GM23338 (cell line): Measurements from ENCODE around the gene RORB. TPM values are rescaled to one million over a fixed set of nuclear protein-coding genes. Genes with fewer than 3 reads are reported as not detected.

Source experiments
- ATAC-seq: fragments of 200-7000 bp; cut with Tn5 transposase; 3 replicates; pipeline ENCODE4 v1.9.1; 2020
- DNase-seq: peaks from one replicate; pipeline ENCODE4 v3.0.0-alpha.2; 2015; ENCODE audit warnings: low spot score
- H2AFZ ChIP-seq: fragments of 200-600 bp; sonication (generic); 2 replicates; pipeline ENCODE4 v1.8.0; 2016; ENCODE audit warnings: antibody characterized with exemption, mild to moderate bottlenecking, moderate library complexity
- H3F3A ChIP-seq: fragments of 200-600 bp; sonication (generic); replicated peaks from 2 replicates; pipeline ENCODE4 v1.8.0; 2017; ENCODE audit warnings: antibody characterized with exemption, mixed run types, low read depth
- H3K27ac ChIP-seq: fragments of 200-600 bp; sonication (generic); 2 replicates; pipeline ENCODE4 v1.6.1; 2016; ENCODE audit warnings: low read depth
- H3K27me3 ChIP-seq: fragments of 200-600 bp; sonication (generic); 2 replicates; pipeline ENCODE4 v1.8.0; 2016; ENCODE audit warnings: mild to moderate bottlenecking, mixed run types, moderate library complexity; ENCODE audit not compliant: insufficient read depth
- H3K36me3 ChIP-seq: fragments of 200-600 bp; sonication (generic); 2 replicates; pipeline ENCODE4 v1.8.0; 2016; ENCODE audit warnings: mild to moderate bottlenecking; ENCODE audit not compliant: insufficient read depth
- H3K4me1 ChIP-seq: fragments of 200-600 bp; sonication (generic); 2 replicates; pipeline ENCODE4 v1.8.0; 2016; ENCODE audit warnings: mild to moderate bottlenecking, moderate library complexity; ENCODE audit not compliant: insufficient read depth
- H3K4me2 ChIP-seq: fragments of 200-600 bp; sonication (generic); 2 replicates; pipeline ENCODE4 v1.7.1; 2017; ENCODE audit warnings: mixed run types
- H3K4me3 ChIP-seq: fragments of 200-600 bp; sonication (generic); 2 replicates; pipeline ENCODE4 v1.6.1; 2016; ENCODE audit warnings: mixed run types
- H3K79me2 ChIP-seq: fragments of 200-600 bp; sonication (generic); replicated peaks from 2 replicates; pipeline ENCODE4 v1.8.0; 2017; ENCODE audit warnings: mild to moderate bottlenecking; ENCODE audit not compliant: insufficient read depth
- H3K9me2 ChIP-seq: fragments of 200-600 bp; sonication (generic); 2 replicates; pipeline ENCODE4 v1.8.0; 2017; ENCODE audit not compliant: insufficient read depth
- H4K20me1 ChIP-seq: fragments of 200-600 bp; sonication (generic); replicated peaks from 2 replicates; pipeline ENCODE4 v1.8.0; 2017; ENCODE audit warnings: mild to moderate bottlenecking; ENCODE audit not compliant: insufficient read depth
- H3K27ac Mint-ChIP-seq: 2 replicates; pipeline ENCODE4 v1.8.0; 2020; ENCODE audit warnings: inconsistent platforms, mild to moderate bottlenecking, moderate library complexity, mixed read lengths
- H3K27me3 Mint-ChIP-seq: 3 replicates; pipeline ENCODE4 v1.8.0; 2022; ENCODE audit warnings: low read depth, mild to moderate bottlenecking, moderate library complexity, mixed read lengths, inconsistent platforms; ENCODE audit not compliant: insufficient read depth, poor library complexity
- H3K36me3 Mint-ChIP-seq: 3 replicates; pipeline ENCODE4 v1.8.0; 2021; ENCODE audit warnings: low read depth, mild to moderate bottlenecking, inconsistent platforms, moderate library complexity, mixed read lengths
- H3K4me1 Mint-ChIP-seq: 3 replicates; pipeline ENCODE4 v1.8.0; 2020; ENCODE audit warnings: mild to moderate bottlenecking, inconsistent platforms, mixed read lengths
- H3K4me3 Mint-ChIP-seq: 3 replicates; pipeline ENCODE4 v1.8.0; 2021; ENCODE audit warnings: moderate library complexity, mild to moderate bottlenecking, inconsistent platforms, mixed read lengths
- H3K9me3 Mint-ChIP-seq: 3 replicates; pipeline ENCODE4 v1.8.0; 2020; ENCODE audit warnings: moderate library complexity, mild to moderate bottlenecking, inconsistent platforms, mixed read lengths
- CREB1 ChIP-seq: fragments of 250-450 bp; sonication (Bioruptor Pico); IDR thresholded peaks from 2 replicates; pipeline ENCODE4 v1.5.0; 2020; ENCODE audit warnings: low read depth, mild to moderate bottlenecking, moderate library complexity
- EZH2phosphoT487 ChIP-seq: fragments of 200-600 bp; sonication (generic); IDR thresholded peaks from one replicate; pipeline ENCODE4 v1.8.1; 2018; ENCODE audit warnings: antibody characterized with exemption; ENCODE audit not compliant: unreplicated experiment
- JUNB ChIP-seq: IDR thresholded peaks from one replicate; pipeline ENCODE4 v1.6.1; 2016; ENCODE audit warnings: antibody characterized with exemption; ENCODE audit not compliant: unreplicated experiment
- NANOG ChIP-seq: IDR thresholded peaks from 2 replicates; pipeline ENCODE4 v1.6.1; 2016; ENCODE audit warnings: antibody characterized with exemption, borderline replicate concordance
- POLR2AphosphoS5 ChIP-seq: IDR thresholded peaks from 2 replicates; pipeline ENCODE4 v1.6.1; 2016; ENCODE audit warnings: antibody characterized with exemption, low read depth
- STAT1 ChIP-seq: IDR thresholded peaks from one replicate; pipeline ENCODE4 v1.6.1; 2016; ENCODE audit warnings: antibody characterized with exemption; ENCODE audit not compliant: unreplicated experiment
- ZNF114 ChIP-seq: fragments of 250-450 bp; sonication (Bioruptor Pico); IDR thresholded peaks from 2 replicates; pipeline ENCODE4 v1.5.0; 2020; ENCODE audit warnings: mild to moderate bottlenecking, moderate library complexity
- polyA plus RNA-seq: library from polyadenylated mRNA; unstranded; fragments of >200 nt; fragmentation: Nextera tagmentation; extraction: Ambion mirVana; gene quantifications from 2 replicates; pipeline ENCODE4 v1.2.1, GENCODE V29; 2016
- total RNA-seq: library from RNA; depleted of rRNA; stranded (reverse); fragments of >200 nt; shearing (Covaris generic); gene quantifications from 2 replicates; pipeline ENCODE4 v1.2.3, GENCODE V29; 2014
- TF ChIP-seq, protein P1 (sequence below): fragments of 250-450 bp; sonication (Bioruptor Pico); IDR thresholded peaks from 2 replicates; pipeline ENCODE4 v1.5.0; 2020; ENCODE audit warnings: mild to moderate bottlenecking, moderate library complexity
- TF ChIP-seq, protein P2 (sequence below): IDR thresholded peaks from one replicate; pipeline ENCODE4 v1.6.1; 2018; ENCODE audit warnings: antibody characterized with exemption; ENCODE audit not compliant: unreplicated experiment
- TF ChIP-seq, protein P3 (sequence below): IDR thresholded peaks from 2 replicates; pipeline ENCODE4 v1.6.1; 2016; ENCODE audit warnings: antibody characterized with exemption

Gene RORB
- total and polyA plus RNA-seq, 2 experiments from 2014 or later = 1.2 to 4.5 TPM

DNA sequence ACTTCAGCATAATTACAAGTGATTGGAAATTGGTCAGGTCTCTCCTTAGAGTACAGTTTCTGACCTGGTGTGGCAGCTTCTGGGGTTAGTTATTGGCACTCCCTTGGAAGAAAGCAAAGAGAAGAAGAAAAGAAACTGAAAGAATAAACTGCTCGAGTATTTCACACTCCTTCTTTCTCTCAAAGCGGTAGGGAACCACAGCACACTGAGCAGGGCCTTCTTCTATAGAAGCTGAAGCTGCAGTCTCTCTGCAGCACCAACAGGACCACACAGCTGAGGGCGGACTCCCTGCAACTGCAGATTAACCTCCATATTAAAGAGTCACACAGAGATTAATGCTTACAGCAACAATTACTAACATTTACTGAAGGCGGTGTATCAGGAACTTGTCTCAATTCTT lies 238.6 kb downstream of the RORB start (continued):
- TF ChIP-seq, protein P1, sequence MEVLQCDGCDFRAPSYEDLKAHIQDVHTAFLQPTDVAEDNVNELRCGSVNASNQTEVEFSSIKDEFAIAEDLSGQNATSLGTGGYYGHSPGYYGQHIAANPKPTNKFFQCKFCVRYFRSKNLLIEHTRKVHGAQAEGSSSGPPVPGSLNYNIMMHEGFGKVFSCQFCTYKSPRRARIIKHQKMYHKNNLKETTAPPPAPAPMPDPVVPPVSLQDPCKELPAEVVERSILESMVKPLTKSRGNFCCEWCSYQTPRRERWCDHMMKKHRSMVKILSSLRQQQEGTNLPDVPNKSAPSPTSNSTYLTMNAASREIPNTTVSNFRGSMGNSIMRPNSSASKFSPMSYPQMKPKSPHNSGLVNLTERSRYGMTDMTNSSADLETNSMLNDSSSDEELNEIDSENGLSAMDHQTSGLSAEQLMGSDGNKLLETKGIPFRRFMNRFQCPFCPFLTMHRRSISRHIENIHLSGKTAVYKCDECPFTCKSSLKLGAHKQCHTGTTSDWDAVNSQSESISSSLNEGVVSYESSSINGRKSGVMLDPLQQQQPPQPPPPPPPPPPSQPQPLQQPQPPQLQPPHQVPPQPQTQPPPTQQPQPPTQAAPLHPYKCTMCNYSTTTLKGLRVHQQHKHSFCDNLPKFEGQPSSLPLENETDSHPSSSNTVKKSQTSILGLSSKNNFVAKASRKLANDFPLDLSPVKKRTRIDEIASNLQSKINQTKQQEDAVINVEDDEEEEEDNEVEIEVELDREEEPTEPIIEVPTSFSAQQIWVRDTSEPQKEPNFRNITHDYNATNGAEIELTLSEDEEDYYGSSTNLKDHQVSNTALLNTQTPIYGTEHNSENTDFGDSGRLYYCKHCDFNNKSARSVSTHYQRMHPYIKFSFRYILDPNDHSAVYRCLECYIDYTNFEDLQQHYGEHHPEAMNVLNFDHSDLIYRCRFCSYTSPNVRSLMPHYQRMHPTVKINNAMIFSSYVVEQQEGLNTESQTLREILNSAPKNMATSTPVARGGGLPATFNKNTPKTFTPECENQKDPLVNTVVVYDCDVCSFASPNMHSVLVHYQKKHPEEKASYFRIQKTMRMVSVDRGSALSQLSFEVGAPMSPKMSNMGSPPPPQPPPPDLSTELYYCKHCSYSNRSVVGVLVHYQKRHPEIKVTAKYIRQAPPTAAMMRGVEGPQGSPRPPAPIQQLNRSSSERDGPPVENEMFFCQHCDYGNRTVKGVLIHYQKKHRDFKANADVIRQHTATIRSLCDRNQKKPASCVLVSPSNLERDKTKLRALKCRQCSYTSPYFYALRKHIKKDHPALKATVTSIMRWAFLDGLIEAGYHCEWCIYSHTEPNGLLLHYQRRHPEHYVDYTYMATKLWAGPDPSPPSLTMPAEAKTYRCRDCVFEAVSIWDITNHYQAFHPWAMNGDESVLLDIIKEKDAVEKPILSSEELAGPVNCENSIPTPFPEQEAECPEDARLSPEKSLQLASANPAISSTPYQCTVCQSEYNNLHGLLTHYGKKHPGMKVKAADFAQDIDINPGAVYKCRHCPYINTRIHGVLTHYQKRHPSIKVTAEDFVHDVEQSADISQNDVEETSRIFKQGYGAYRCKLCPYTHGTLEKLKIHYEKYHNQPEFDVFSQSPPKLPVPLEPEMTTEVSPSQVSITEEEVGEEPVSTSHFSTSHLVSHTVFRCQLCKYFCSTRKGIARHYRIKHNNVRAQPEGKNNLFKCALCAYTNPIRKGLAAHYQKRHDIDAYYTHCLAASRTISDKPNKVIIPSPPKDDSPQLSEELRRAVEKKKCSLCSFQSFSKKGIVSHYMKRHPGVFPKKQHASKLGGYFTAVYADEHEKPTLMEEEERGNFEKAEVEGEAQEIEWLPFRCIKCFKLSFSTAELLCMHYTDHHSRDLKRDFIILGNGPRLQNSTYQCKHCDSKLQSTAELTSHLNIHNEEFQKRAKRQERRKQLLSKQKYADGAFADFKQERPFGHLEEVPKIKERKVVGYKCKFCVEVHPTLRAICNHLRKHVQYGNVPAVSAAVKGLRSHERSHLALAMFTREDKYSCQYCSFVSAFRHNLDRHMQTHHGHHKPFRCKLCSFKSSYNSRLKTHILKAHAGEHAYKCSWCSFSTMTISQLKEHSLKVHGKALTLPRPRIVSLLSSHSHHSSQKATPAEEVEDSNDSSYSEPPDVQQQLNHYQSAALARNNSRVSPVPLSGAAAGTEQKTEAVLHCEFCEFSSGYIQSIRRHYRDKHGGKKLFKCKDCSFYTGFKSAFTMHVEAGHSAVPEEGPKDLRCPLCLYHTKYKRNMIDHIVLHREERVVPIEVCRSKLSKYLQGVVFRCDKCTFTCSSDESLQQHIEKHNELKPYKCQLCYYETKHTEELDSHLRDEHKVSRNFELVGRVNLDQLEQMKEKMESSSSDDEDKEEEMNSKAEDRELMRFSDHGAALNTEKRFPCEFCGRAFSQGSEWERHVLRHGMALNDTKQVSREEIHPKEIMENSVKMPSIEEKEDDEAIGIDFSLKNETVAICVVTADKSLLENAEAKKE = no peak
- TF ChIP-seq NANOG = no peak
- TF ChIP-seq EZH2phosphoT487 = no peak
- TF ChIP-seq, protein P2, sequence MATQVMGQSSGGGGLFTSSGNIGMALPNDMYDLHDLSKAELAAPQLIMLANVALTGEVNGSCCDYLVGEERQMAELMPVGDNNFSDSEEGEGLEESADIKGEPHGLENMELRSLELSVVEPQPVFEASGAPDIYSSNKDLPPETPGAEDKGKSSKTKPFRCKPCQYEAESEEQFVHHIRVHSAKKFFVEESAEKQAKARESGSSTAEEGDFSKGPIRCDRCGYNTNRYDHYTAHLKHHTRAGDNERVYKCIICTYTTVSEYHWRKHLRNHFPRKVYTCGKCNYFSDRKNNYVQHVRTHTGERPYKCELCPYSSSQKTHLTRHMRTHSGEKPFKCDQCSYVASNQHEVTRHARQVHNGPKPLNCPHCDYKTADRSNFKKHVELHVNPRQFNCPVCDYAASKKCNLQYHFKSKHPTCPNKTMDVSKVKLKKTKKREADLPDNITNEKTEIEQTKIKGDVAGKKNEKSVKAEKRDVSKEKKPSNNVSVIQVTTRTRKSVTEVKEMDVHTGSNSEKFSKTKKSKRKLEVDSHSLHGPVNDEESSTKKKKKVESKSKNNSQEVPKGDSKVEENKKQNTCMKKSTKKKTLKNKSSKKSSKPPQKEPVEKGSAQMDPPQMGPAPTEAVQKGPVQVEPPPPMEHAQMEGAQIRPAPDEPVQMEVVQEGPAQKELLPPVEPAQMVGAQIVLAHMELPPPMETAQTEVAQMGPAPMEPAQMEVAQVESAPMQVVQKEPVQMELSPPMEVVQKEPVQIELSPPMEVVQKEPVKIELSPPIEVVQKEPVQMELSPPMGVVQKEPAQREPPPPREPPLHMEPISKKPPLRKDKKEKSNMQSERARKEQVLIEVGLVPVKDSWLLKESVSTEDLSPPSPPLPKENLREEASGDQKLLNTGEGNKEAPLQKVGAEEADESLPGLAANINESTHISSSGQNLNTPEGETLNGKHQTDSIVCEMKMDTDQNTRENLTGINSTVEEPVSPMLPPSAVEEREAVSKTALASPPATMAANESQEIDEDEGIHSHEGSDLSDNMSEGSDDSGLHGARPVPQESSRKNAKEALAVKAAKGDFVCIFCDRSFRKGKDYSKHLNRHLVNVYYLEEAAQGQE = no peak
- TF ChIP-seq POLR2AphosphoS5 = no peak
- no peak for TF ChIP-seq CREB1

DNA sequence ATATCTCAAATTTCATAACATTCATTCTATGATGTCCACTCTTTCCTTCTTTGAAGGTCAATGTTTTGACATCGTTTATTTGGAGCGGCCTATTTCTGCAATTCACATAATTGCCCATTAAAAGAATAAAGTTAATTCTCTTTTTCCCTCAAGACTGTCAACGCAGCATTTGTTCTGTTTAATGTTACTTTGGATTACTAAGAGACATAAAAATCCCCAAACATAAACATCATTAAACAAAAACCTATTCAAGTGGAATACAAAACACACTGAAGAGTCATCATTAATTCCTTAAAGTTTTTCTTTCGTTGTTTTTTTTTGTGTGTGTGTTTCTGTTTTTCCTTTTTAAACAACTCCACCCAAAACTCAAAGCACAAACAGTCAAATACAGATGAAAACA lies 239.5 kb downstream of the RORB start:
- no peaks in the 10 kb centered on the region for H3F3A ChIP-seq
- H3K79me2 ChIP-seq = no peaks in the 10 kb centered on the region
- Mint-ChIP-seq H3K27me3 (no peaks in the 10 kb centered on the region), H3K27ac (no peak overlapping the region), H3K36me3 (no peaks in the 10 kb centered on the region), H3K4me3 (no peak overlapping the region), H3K9me3 (no peaks in the 10 kb centered on the region), H3K4me1 (peaks cover 9% of the 10 kb centered on the region; the same call in 2 of the 3 replicates)
- no peak overlapping the region for H3K4me2 ChIP-seq
- no peaks in the 10 kb centered on the region for H4K20me1 ChIP-seq
- H3K9me2 ChIP-seq = no peaks in the 10 kb centered on the region
- no peaks in the 10 kb centered on the region for H3K36me3 ChIP-seq
- no peak for DNase-seq
- no peak overlapping the region for H2AFZ ChIP-seq
- H3K4me3 ChIP-seq = no peak overlapping the region
- TF ChIP-seq CREB1 (no peak), STAT1 (no peak), NANOG (no peak), ZNF114 (CRISPR knock-in tag) (no peak), JUNB (no peak), POLR2AphosphoS5 (no peak), EZH2phosphoT487 (no peak)
- TF ChIP-seq, protein P2 = no peak
- TF ChIP-seq, protein P3, sequence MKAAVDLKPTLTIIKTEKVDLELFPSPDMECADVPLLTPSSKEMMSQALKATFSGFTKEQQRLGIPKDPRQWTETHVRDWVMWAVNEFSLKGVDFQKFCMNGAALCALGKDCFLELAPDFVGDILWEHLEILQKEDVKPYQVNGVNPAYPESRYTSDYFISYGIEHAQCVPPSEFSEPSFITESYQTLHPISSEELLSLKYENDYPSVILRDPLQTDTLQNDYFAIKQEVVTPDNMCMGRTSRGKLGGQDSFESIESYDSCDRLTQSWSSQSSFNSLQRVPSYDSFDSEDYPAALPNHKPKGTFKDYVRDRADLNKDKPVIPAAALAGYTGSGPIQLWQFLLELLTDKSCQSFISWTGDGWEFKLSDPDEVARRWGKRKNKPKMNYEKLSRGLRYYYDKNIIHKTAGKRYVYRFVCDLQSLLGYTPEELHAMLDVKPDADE = no peak
- H3K27ac ChIP-seq = no peak overlapping the region
- H3K27me3 ChIP-seq = no peaks in the 10 kb centered on the region
- no peak for ATAC-seq
- no peaks in the 10 kb centered on the region for H3K4me1 ChIP-seq
